ENCODE measurements around the gene CBR1.
"Not testable (repeated sequence)": the region's sequence is repeated elsewhere in the genome, so short reads cannot be mapped to it uniquely, and the experiment has no call there.

CBR1 gene

DNA sequence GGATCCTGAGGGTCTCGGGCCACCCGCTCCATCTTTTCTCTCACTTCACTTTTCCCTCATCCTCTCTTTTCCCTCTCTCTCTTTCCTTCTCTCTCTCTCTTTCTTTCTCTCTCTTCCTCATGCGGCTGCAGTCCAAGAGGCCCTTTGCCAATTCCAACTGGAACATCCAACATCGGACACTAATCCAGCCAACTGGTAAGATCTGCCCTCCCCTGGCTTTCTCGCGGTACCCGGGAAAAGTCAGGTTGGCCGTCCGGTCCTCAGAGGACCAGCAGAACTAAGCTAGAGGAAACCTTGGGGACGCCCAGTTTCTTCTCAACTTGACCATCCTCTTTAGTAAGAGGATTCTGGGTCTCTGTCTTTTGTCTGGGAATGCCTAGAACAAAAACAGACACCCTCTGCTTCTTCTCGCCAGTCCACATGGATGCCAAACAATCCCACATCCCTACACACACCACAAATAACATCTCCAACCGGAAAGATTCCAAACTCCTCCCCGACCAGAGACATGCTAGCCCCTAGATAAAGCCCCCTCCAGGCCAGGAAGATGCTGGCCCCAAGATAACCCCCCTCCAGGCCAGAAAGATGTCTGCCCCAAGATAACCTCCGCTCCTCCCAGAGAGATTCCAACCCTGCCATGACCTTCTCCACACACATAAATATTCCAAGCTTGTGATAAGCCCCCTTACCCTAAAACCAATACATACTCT, 6.3 kb upstream of the CBR1 start:
- no peaks in the 10 kb centered on the region for H3K27me3 Mint-ChIP-seq
- no peak overlapping the region for H3K27ac Mint-ChIP-seq
- peaks cover 2% of the 10 kb centered on the region for H3K9me3 Mint-ChIP-seq
- DNase-seq, result no peak
- H3K4me3 Mint-ChIP-seq, result no peak overlapping the region
- H3K36me3 Mint-ChIP-seq (ENCODE audit: low read depth), result peaks cover 14% of the 10 kb centered on the region
- H3K4me1 Mint-ChIP-seq (ENCODE audit: low read depth), result peaks cover 25% of the 10 kb centered on the region

DNA sequence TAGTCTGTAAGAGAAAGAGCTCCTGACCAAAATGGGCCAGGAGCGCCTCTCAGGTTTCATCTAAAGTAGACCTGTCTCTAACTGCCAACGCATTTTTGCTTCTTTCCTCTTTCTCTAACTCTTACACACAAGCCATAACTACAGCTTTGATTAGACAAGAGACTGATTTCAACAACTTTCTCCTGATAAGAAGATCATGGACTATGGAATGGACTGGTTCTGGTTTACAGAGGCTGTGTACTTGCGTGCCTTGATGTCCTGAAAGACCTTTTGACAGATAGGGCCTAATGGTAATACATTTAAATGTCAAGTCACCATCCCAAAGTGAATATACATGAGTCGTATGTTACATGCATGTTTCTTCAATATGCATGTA, 5.8 kb upstream of the CBR1 start:
- Mint-ChIP-seq H3K27ac (no peak overlapping the region), H3K4me3 (no peak overlapping the region), H3K27me3 (no peaks in the 10 kb centered on the region), H3K36me3 (ENCODE audit: low read depth) (peaks cover 13% of the 10 kb centered on the region), H3K4me1 (ENCODE audit: low read depth) (peaks cover 23% of the 10 kb centered on the region), H3K9me3 (peaks cover 7% of the 10 kb centered on the region)
- no peak for DNase-seq

DNA sequence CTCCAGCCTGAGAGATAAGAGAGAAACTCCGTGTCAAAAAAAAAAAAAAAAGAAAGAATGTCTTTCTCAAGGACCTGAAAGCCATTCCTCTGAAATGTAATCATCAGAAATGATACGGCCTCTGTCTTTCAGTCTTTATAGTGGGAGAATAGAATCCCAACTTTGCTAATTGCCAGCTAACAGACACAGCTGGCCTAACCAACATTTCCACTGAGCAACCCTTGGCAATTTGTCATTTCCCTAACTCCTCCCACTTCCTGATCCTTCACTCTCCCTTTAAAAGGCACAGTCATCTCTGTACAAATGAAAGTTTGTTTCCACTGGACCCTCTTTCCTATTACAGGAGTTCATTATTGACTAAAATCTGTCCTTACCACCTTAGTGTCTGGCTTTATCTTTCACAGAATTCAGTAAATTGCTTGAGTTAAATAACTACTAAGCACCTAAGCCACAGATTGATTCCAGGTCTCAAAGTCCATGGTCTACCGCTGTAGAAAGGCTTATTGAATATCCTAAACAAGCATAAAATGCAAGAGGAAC, 4.3 kb upstream of the CBR1 start:
- Mint-ChIP-seq H3K4me3 (no peak overlapping the region), H3K36me3 (ENCODE audit: low read depth) (peaks cover 18% of the 10 kb centered on the region), H3K27ac (peak overlapping the region; percentile 73), H3K9me3 (peaks cover 11% of the 10 kb centered on the region), H3K27me3 (no peaks in the 10 kb centered on the region), H3K4me1 (ENCODE audit: low read depth) (peaks cover 37% of the 10 kb centered on the region)
- DNase-seq, result no peak

GRCh38 chr21:36068748-36069398, 951 bp upstream of the CBR1 start:
- Mint-ChIP-seq H3K27me3 (no peaks in the 10 kb centered on the region), H3K27ac (peak overlapping the region; percentile 89), H3K9me3 (peaks cover 11% of the 10 kb centered on the region), H3K4me1 (ENCODE audit: low read depth) (peaks cover 57% of the 10 kb centered on the region), H3K36me3 (ENCODE audit: low read depth) (peaks cover 49% of the 10 kb centered on the region), H3K4me3 (peak overlapping the region; percentile 88)
- DNase-seq, result no peak

DNA sequence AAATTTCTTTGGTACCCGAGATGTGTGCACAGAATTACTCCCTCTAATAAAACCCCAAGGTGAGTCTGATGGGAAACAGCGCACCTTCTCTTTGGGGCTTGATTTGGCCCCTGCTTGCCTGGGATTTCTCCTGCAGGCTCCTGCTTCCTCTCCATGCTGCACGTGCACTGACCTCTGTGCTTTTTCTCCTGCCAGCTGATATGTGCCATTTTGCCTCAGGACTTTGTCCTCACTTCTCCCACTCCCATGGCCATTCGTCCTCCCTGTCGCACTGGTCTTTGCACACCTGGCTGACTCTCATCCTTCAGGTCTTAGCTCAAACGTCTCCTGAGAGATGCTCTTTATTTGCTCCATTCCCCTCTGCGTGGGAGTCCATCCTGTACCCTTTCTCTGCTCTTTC, 1.2 kb downstream of the CBR1 start:
- Mint-ChIP-seq H3K27ac (no peak overlapping the region), H3K4me1 (ENCODE audit: low read depth) (peaks cover 53% of the 10 kb centered on the region)

GRCh38 chr21:36072453-36073162, 2.8 kb downstream of the CBR1 start:
- peaks cover 60% of the 10 kb centered on the region for H3K4me1 Mint-ChIP-seq (ENCODE audit: low read depth)
- DNase-seq, result no peak
- H3K9me3 Mint-ChIP-seq, result peaks cover 9% of the 10 kb centered on the region
- no peaks in the 10 kb centered on the region for H3K27me3 Mint-ChIP-seq
- H3K4me3 Mint-ChIP-seq, result no peak overlapping the region
- peaks cover 51% of the 10 kb centered on the region for H3K36me3 Mint-ChIP-seq (ENCODE audit: low read depth)
- no peak overlapping the region for H3K27ac Mint-ChIP-seq

More for the DNA sequence above, 1.2 kb downstream of the CBR1 start:
- peaks cover 51% of the 10 kb centered on the region for H3K36me3 Mint-ChIP-seq (ENCODE audit: low read depth)
- DNase-seq, result no peak
- peaks cover 11% of the 10 kb centered on the region for H3K9me3 Mint-ChIP-seq
- H3K4me3 Mint-ChIP-seq, result peak overlapping the region; percentile 88
- no peaks in the 10 kb centered on the region for H3K27me3 Mint-ChIP-seq

- Mint-ChIP-seq H3K36me3 (ENCODE audit: low read depth) (peaks cover 51% of the 10 kb centered on the region), H3K4me1 (ENCODE audit: low read depth) (peaks cover 63% of the 10 kb centered on the region), H3K27me3 (no peaks in the 10 kb centered on the region), H3K4me3 (no peak overlapping the region), H3K9me3 (peaks cover 8% of the 10 kb centered on the region), H3K27ac (no peak overlapping the region)
- DNase-seq, result no peak
These were observed 3.4 kb downstream of the CBR1 start for GRCh38 chr21:36073181-36073580.

DNA sequence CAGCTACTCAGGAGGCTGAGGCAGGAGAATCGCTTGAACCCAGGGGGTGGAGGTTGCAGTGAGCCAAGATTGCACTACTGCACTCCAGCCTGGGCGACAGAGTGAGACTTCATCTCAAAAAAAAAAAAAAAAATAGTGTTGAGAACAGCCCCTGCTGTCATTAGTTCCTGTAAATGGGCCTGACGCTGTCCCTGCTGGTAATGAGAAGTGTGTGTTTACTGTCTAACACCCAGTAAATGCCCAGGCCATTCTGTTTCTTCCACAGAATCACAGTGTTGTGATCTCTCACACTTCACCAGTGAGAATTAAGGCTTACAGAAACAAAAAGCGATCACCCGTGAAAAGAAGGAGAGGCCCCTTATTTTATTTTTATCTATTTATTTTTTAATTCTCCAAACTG, 4.1 kb downstream of the CBR1 start:
- peaks cover 67% of the 10 kb centered on the region for H3K4me1 Mint-ChIP-seq (ENCODE audit: low read depth)
- not testable (repeated sequence) for H3K9me3 Mint-ChIP-seq, H3K27ac Mint-ChIP-seq, DNase-seq, H3K27me3 Mint-ChIP-seq, H3K4me3 Mint-ChIP-seq
- peaks cover 49% of the 10 kb centered on the region for H3K36me3 Mint-ChIP-seq (ENCODE audit: low read depth)

DNA sequence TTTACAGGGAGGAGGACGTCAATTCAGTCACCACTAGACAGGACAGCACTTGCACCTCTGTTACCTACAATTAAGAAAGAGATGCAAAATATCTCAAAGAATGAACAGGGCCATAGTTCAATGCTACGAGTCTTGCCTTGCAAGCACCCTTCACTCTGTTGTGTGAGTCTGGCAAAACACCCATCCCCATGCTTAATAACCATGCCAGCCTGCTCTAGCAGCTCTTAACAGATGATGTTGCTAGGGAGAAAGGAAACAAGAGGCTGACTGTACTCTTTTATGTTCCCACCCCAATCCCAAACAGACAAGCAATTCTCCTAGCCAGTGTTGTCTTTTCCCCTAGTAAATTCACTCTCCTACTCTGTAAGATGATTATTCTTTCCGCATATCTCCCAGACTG, 5.3 kb downstream of the CBR1 start:
- H3K4me3 Mint-ChIP-seq, result no peak overlapping the region

DNA sequence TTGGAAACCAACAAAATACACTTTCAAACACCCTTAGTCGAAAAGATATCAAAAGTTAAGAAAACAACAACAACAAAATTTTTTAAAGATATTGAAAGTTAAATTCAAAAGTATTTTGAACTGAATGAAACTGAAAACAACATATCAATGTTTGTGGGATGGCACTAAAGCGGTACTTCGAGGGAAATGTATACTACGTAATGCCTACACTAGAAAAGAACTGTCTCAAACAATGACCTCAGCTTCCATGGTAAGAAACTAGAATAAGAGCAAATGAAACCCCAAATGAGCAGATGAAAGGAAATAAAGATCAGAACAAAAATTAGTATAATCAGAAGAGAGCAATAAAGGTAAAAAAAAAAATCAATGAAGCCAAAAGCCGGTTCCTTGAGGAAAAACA, 6.1 kb downstream of the CBR1 start:
- Mint-ChIP-seq H3K36me3 (ENCODE audit: low read depth) (peaks cover 29% of the 10 kb centered on the region), H3K4me1 (ENCODE audit: low read depth) (peaks cover 59% of the 10 kb centered on the region), H3K4me3 (no peak overlapping the region), H3K9me3 (no peaks in the 10 kb centered on the region), H3K27me3 (no peaks in the 10 kb centered on the region), H3K27ac (peak overlapping the region; percentile 38)
- no peak for DNase-seq

More for the DNA sequence above, 5.3 kb downstream of the CBR1 start:
- DNase-seq, result no peak
- Mint-ChIP-seq H3K27ac (no peak overlapping the region), H3K4me1 (ENCODE audit: low read depth) (peaks cover 67% of the 10 kb centered on the region), H3K9me3 (no peaks in the 10 kb centered on the region), H3K36me3 (ENCODE audit: low read depth) (peaks cover 37% of the 10 kb centered on the region), H3K27me3 (no peaks in the 10 kb centered on the region)

- no peak for DNase-seq
These were observed 7.2 kb downstream of the CBR1 start for GRCh38 chr21:36076878-36077655.

GRCh38 chr21:36077758-36078157, 7.9 kb downstream of the CBR1 start:
- Mint-ChIP-seq H3K36me3 (ENCODE audit: low read depth) (peaks cover 11% of the 10 kb centered on the region), H3K27me3 (no peaks in the 10 kb centered on the region), H3K27ac (no peak overlapping the region), H3K4me3 (no peak overlapping the region), H3K4me1 (ENCODE audit: low read depth) (peaks cover 43% of the 10 kb centered on the region), H3K9me3 (no peaks in the 10 kb centered on the region)
- no peak for DNase-seq

More at GRCh38 chr21:36076878-36077655, 7.2 kb downstream of the CBR1 start:
- Mint-ChIP-seq H3K36me3 (ENCODE audit: low read depth) (peaks cover 18% of the 10 kb centered on the region), H3K4me1 (ENCODE audit: low read depth) (peaks cover 49% of the 10 kb centered on the region), H3K9me3 (no peaks in the 10 kb centered on the region), H3K27me3 (no peaks in the 10 kb centered on the region), H3K4me3 (no peak overlapping the region), H3K27ac (no peak overlapping the region)

GRCh38 chr21:36079010-36079649, 9.3 kb downstream of the CBR1 start:
- Mint-ChIP-seq H3K27ac (peak overlapping the region; percentile 91), H3K27me3 (no peaks in the 10 kb centered on the region), H3K4me1 (ENCODE audit: low read depth) (peaks cover 38% of the 10 kb centered on the region), H3K9me3 (no peaks in the 10 kb centered on the region), H3K36me3 (ENCODE audit: low read depth) (peaks cover 2% of the 10 kb centered on the region), H3K4me3 (peak overlapping the region; percentile 63)
- peak; percentile 52 for DNase-seq

DNA sequence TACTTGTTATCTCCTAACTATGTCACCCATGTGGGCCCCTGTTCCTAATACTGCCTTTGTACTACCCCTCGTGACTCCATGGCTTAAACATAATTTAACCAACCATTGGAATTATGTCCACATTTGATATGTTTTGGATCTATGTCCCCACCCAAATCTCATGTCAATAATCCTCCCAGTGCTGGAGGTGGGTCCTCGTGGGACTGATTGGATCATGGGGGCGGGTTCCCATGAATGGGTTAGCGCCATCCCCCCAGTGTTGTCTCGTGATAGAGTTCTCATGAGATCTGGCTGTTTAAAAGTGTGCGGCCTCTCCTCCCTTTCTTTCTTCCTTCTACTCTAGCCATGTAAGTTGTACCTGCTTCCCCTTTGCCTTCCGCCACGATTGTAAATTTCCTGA, 9.8 kb downstream of the CBR1 start:
- Mint-ChIP-seq H3K4me3 (peak overlapping the region; percentile 63), H3K27ac (peak overlapping the region; percentile 91)

More for the DNA sequence above, 9.8 kb downstream of the CBR1 start:
- H3K27me3 Mint-ChIP-seq, result no peaks in the 10 kb centered on the region
- H3K4me1 Mint-ChIP-seq (ENCODE audit: low read depth), result peaks cover 38% of the 10 kb centered on the region
- no peaks in the 10 kb centered on the region for H3K36me3 Mint-ChIP-seq (ENCODE audit: low read depth)
- no peaks in the 10 kb centered on the region for H3K9me3 Mint-ChIP-seq
- DNase-seq, result no peak
